Brain microvascular endothelial cell (primary cell): ENCODE measurements around the gene RYR3.

ENCODE experiments used
- DNase-seq: peaks from one replicate; pipeline ENCODE4 v3.0.0-alpha.2; 2020
- H3K27ac ChIP-seq: fragments of 250-450 bp; sonication (Bioruptor Pico); 2 replicates; pipeline ENCODE4 v1.5.1; 2020; ENCODE audit warnings: mild to moderate bottlenecking, moderate library complexity
- H3K27me3 ChIP-seq: fragments of 250-450 bp; sonication (Bioruptor Pico); replicated peaks from 2 replicates; pipeline ENCODE4 v1.5.1; 2020; ENCODE audit warnings: mild to moderate bottlenecking
- H3K36me3 ChIP-seq: fragments of 250-450 bp; sonication (Bioruptor Pico); replicated peaks from 2 replicates; pipeline ENCODE4 v1.5.1; 2020; ENCODE audit warnings: mild to moderate bottlenecking
- H3K4me3 ChIP-seq: 2 replicates; pipeline ENCODE4 v1.5.1; 2011; ENCODE audit warnings: low read depth, mild to moderate bottlenecking, control low read depth, low read length, moderate library complexity
- in situ Hi-C: cut with HindIII; loops from 2 replicates; pipeline ENCODE4 v1.10.0; 2017; ENCODE audit warnings: low sequenced_read_pairs, low pct_ligation_motif_present
- TF ChIP-seq, protein P1 (sequence below): IDR thresholded peaks from 2 replicates; pipeline ENCODE4 v1.5.1; 2011; ENCODE audit warnings: low read depth, mild to moderate bottlenecking, moderate library complexity, low read length, control low read depth, inconsistent platforms; ENCODE audit errors: missing control alignments

The RYR3 gene

DNA sequence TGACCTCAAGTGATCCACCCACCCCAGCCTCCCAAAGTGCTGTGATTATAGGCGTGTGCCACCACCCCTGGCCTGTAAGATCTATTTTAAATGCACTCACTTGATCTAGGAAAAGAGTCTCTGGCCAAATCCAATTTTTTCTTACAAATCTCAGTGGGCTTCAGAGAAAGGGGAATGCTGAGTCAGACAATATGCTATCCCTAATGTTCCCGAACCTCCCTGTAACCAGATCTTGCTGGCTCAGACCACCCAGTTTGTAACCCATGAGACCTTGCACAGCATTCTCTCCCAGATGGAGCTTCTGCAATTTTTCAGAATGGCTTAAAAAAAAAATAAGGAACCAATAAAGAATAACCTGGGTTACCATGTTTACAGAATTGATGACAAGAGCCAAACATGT, 205.8 kb downstream of the RYR3 start:
- Histone ChIP-seq H3K27me3 (no peaks in the 10 kb centered on the region), H3K36me3 (no peaks in the 10 kb centered on the region), H3K27ac (no peak overlapping the region), H3K4me3 (no peak overlapping the region)
- in situ Hi-C loops = no loop called here
- TF ChIP-seq, protein P1, sequence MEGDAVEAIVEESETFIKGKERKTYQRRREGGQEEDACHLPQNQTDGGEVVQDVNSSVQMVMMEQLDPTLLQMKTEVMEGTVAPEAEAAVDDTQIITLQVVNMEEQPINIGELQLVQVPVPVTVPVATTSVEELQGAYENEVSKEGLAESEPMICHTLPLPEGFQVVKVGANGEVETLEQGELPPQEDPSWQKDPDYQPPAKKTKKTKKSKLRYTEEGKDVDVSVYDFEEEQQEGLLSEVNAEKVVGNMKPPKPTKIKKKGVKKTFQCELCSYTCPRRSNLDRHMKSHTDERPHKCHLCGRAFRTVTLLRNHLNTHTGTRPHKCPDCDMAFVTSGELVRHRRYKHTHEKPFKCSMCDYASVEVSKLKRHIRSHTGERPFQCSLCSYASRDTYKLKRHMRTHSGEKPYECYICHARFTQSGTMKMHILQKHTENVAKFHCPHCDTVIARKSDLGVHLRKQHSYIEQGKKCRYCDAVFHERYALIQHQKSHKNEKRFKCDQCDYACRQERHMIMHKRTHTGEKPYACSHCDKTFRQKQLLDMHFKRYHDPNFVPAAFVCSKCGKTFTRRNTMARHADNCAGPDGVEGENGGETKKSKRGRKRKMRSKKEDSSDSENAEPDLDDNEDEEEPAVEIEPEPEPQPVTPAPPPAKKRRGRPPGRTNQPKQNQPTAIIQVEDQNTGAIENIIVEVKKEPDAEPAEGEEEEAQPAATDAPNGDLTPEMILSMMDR = no peak
- no peak for DNase-seq

DNA sequence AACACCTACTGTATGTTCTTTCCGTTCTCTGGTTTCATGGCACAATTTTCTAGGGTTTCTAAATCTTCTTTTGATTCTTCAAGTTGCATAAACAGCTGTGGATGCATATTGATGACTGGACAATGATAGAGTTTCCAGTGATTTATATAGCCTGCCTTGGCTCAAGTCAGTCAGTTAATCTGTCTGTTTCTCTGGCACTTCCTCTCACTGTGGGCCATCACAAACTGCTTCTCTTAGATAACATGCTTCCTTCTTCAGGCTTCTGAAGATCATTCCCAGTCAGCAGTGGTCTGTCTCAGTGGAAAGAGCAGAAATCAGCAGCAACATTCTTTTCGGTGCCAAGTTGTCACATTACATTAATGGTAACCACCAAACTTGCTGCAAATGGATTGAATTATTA, 207.2 kb downstream of the RYR3 start:
- no peak overlapping the region for H3K27ac ChIP-seq

DNA sequence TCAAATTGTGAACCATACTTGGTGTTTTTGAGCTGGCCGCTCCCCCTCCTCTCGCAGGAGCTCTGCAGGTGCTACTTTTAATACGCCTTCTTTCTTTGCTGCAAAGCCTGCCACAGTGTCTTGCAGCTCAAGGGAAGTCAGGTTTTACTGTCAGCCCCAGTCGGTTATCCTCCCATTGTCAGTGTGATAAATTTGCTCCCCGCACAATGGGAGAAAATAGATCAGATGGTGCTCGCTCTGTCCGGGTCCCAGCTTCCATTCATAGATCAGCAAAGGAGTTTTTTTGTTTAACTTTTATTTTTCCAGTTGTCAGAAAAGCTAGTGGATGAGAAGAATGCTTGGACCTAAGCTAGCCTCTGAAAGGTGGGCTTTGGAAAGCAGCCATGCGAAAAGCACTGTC, 207.7 kb downstream of the RYR3 start:
- in situ Hi-C loops = no loop called here
- Histone ChIP-seq H3K27ac (no peak overlapping the region), H3K27me3 (no peaks in the 10 kb centered on the region), H3K4me3 (no peak overlapping the region), H3K36me3 (no peaks in the 10 kb centered on the region)
- no peak for DNase-seq
- TF ChIP-seq, protein P1 = no peak

More for the DNA sequence above, 207.2 kb downstream of the RYR3 start:
- DNase-seq = no peak
- no peaks in the 10 kb centered on the region for H3K27me3 ChIP-seq
- H3K4me3 ChIP-seq = no peak overlapping the region
- TF ChIP-seq, protein P1 = no peak
- no peaks in the 10 kb centered on the region for H3K36me3 ChIP-seq
- in situ Hi-C loops = no loop called here

DNA sequence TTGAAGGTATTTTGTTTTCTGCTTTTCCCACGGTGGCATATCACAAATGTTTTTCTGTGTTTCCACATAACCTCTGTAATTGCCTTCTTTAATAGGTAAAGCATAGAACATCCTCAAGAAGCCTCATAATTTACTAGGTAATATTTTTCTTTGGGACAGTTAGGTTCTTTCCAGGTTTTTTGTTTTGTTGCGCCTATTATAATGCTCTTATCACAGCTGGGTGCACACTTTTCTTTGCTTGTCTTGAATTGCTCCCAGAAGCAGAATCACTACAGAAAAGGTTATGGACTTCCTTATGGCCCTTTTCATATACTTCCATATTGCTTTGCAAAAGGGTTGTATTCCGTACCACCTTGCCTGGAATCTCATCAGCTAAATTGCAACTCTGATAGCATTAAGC, 213.5 kb downstream of the RYR3 start:
- TF ChIP-seq, protein P1 = no peak
- in situ Hi-C loops = no loop called here
- DNase-seq = no peak
- H3K27ac ChIP-seq = no peak overlapping the region
- no peaks in the 10 kb centered on the region for H3K27me3 ChIP-seq
- H3K36me3 ChIP-seq = no peaks in the 10 kb centered on the region
- no peak overlapping the region for H3K4me3 ChIP-seq

DNA sequence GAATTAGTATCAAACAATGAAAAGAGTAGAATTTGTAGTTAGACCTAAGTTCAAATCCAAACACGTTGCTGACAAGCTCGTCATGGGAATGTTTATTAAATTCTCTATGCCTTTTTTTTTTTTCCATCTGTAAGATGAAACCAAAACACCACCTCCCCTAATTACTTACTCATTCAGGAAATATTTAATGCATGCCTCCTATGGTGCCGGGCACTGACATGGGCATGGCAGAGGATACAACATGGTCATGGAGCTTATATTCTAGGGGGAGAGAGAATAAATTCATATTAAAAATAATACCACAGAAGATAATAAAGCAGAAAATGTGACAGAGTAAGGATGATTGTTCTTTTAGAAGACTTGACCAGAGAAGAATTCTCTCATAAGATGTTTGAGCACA, 215.8 kb downstream of the RYR3 start:
- no peak overlapping the region for H3K27ac ChIP-seq
- no peaks in the 10 kb centered on the region for H3K27me3 ChIP-seq
- in situ Hi-C loops = no loop called here

DNA sequence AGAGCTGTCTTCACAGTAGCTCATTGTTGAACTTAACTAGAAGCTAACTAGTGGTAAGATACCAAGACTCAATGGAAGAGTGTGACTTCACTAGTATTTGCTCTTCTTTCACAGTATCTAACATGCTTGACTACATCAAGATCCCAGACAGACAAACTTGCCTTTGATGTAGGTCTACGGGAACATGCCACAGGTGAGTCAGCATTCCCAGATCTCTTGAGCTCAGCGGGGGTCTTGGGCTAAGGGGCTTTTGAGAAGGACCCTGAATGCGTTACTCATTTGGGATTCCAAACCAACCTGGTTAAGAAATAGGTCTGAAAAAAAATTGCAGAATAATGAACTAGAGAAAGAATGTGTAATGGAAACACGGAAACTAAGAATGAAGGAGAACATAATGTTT, 222.4 kb downstream of the RYR3 start:
- H3K27me3 ChIP-seq = no peaks in the 10 kb centered on the region
- TF ChIP-seq, protein P1 = no peak
- H3K27ac ChIP-seq = no peak overlapping the region
- no peak overlapping the region for H3K4me3 ChIP-seq
- in situ Hi-C loops = no loop called here
- no peaks in the 10 kb centered on the region for H3K36me3 ChIP-seq
- no peak for DNase-seq

More for the DNA sequence above, 215.8 kb downstream of the RYR3 start:
- DNase-seq = no peak
- no peaks in the 10 kb centered on the region for H3K36me3 ChIP-seq
- TF ChIP-seq, protein P1 = no peak
- no peak overlapping the region for H3K4me3 ChIP-seq
